NCI-H510A treated with DMSO at 0.1 percent for 48 hours (cell line): ENCODE measurements around the gene TMPRSS9.

Source experiments
- DNase-seq: peaks from one replicate; lab custom pipeline; 2025; lab: John Stamatoyannopoulos, UW

TMPRSS9 gene

GRCh38 chr19:2361246-2362045 lies 1.4 kb downstream of the TMPRSS9 start:
- no peak for DNase-seq

- DNase-seq: no peak
Observed at GRCh38 chr19:2362046-2362969, 2.2 kb downstream of the TMPRSS9 start.

GRCh38 chr19:2362970-2363300 lies 2.9 kb downstream of the TMPRSS9 start:
- no peak for DNase-seq

- no peak for DNase-seq
Observed at GRCh38 chr19:2363419-2363818, 3.4 kb downstream of the TMPRSS9 start.

GRCh38 chr19:2365201-2365970 lies 5.3 kb downstream of the TMPRSS9 start:
- DNase-seq: no peak

- DNase-seq: no peak
Observed at GRCh38 chr19:2371656-2372055, 11.6 kb downstream of the TMPRSS9 start.

- DNase-seq: no peak
Observed at GRCh38 chr19:2372076-2372612, 12.1 kb downstream of the TMPRSS9 start.

- no peak for DNase-seq
Observed at GRCh38 chr19:2374808-2375207, 14.7 kb downstream of the TMPRSS9 start.

GRCh38 chr19:2375353-2376121 lies 15.5 kb downstream of the TMPRSS9 start:
- DNase-seq: no peak

GRCh38 chr19:2376784-2377519 lies 16.9 kb downstream of the TMPRSS9 start:
- no peak for DNase-seq

- DNase-seq: no peak
Observed at GRCh38 chr19:2380567-2380966, 20.5 kb downstream of the TMPRSS9 start.

- DNase-seq: no peak
Observed at GRCh38 chr19:2381148-2381820, 21.2 kb downstream of the TMPRSS9 start.

GRCh38 chr19:2382530-2383222 lies 22.6 kb downstream of the TMPRSS9 start:
- no peak for DNase-seq

GRCh38 chr19:2385053-2385721 lies 25.1 kb downstream of the TMPRSS9 start:
- no peak for DNase-seq

- no peak for DNase-seq
Observed at GRCh38 chr19:2387367-2388288, 27.6 kb downstream of the TMPRSS9 start.

- no peak for DNase-seq
Observed at GRCh38 chr19:2389594-2389993, 29.5 kb downstream of the TMPRSS9 start.

- DNase-seq: peak; percentile 8
Observed at GRCh38 chr19:2391118-2391725, 31.2 kb downstream of the TMPRSS9 start.
